Measurements from ENCODE around the gene ACP1.

Gene ACP1

GRCh38 chr2:281381-281780 lies 16.6 kb downstream of the ACP1 start:
- no peak overlapping the region for H3K27ac ChIP-seq
- no peak overlapping the region for H3K9ac ChIP-seq
- no peak overlapping the region for H3K4me3 ChIP-seq (ENCODE audit: low read depth, low read length)
- H3K4me2 ChIP-seq (ENCODE audit: low read length) = no peak overlapping the region
- no peaks in the 10 kb centered on the region for H3K36me3 ChIP-seq (ENCODE audit: control insufficient read depth, insufficient read depth, low read length)
- H3K27me3 ChIP-seq (ENCODE audit: control insufficient read depth, insufficient read depth, low read length) = no peaks in the 10 kb centered on the region
- H3K4me1 ChIP-seq = no peaks in the 10 kb centered on the region
- no peak overlapping the region for H2AFZ ChIP-seq
- H3K9me3 ChIP-seq (ENCODE audit: control insufficient read depth, low read length) = no peaks in the 10 kb centered on the region
- TF ChIP-seq CTCF (IDR thresholded peaks at IDR 0.05) = no peak
- H3K79me2 ChIP-seq = peaks cover 3% of the 10 kb centered on the region

- Histone ChIP-seq H3K27ac (no peak overlapping the region), H3K79me2 (no peaks in the 10 kb centered on the region), H3K4me3 (ENCODE audit: low read depth, low read length) (no peak overlapping the region), H3K9me3 (ENCODE audit: control insufficient read depth, low read length) (no peaks in the 10 kb centered on the region), H2AFZ (no peak overlapping the region), H3K4me2 (ENCODE audit: low read length) (no peak overlapping the region), H3K4me1 (no peaks in the 10 kb centered on the region), H3K9ac (no peak overlapping the region), H3K27me3 (ENCODE audit: control insufficient read depth, insufficient read depth, low read length) (no peaks in the 10 kb centered on the region), H3K36me3 (ENCODE audit: control insufficient read depth, insufficient read depth, low read length) (no peaks in the 10 kb centered on the region)
- no peak for TF ChIP-seq CTCF (IDR thresholded peaks at IDR 0.05)
Observed at GRCh38 chr2:282371-283263, 17.9 kb downstream of the ACP1 start.

DNA sequence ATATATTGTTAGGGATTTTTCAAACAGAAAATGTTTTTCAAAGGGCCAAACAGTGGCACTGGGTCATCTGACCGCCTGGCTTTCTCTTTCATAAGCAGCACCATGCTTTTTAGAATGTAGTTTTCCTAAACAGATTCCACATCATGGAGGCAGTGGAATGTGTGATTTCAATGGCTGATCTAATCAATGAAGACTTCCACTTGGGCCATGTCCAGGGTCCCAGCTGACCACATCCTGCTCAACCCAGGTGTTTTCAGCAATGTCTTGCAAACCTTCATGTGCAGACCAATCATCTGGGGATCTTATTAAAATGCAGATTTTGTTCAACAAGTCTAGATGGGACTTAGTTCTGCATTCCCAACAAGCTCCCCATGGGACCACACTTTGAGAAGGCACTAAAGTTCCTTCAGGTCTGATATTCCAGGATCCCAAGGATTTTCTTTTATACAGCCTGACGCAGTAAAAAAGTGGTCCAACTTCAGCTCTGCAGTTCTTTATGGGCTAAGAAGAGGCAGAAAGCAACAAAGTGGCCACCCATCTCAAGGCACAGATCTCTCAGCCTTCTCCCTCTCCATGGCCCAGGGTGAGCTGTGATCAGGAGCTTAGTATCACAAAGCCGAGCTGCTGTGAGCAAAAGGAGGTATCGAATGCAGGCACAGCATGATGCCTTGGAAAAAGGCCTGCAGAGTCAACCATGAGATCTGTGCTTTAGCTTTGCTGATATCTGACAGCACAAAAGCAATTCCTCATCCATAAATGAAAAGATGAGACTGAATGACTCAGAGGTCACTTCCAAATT lies 19.4 kb downstream of the ACP1 start:
- no peak for TF ChIP-seq CTCF (IDR thresholded peaks at IDR 0.05)
- peaks cover 2% of the 10 kb centered on the region for H3K4me1 ChIP-seq
- H3K27ac ChIP-seq = no peak overlapping the region

DNA sequence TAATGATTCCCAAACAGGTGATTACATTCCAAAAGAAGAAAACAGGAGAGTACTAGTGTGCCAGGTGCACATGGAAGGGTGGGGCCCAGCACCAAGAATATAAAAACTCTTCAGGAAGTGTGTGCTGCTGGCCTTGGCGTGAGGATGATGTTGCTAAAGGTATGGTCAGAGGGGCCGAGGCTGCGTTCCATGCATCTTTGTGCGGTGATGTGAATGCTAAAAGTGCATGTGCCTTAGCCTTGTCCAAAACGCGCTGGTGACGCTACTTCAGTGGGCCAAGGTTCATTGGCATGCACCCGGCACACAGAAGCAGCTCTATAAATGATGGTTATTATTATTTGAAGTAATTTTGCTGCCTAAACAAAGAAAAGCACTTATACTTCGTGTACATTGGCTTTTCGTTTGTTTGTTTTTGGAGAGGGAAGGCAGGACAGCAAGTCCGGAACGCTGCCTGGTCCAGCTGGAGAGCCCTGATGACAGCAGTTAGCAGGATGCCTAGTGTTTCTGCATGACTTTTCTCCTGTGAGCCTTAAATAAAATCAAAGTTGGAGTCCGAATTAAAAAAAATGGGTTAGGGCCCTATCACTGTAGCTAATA lies 20.2 kb downstream of the ACP1 start:
- Histone ChIP-seq H3K4me3 (ENCODE audit: low read depth, low read length) (no peak overlapping the region), H3K36me3 (ENCODE audit: control insufficient read depth, insufficient read depth, low read length) (no peaks in the 10 kb centered on the region), H3K4me2 (ENCODE audit: low read length) (no peak overlapping the region), H3K27ac (no peak overlapping the region), H3K9ac (no peak overlapping the region), H3K79me2 (no peaks in the 10 kb centered on the region), H2AFZ (no peak overlapping the region), H3K4me1 (peaks cover 7% of the 10 kb centered on the region), H3K9me3 (ENCODE audit: control insufficient read depth, low read length) (no peaks in the 10 kb centered on the region), H3K27me3 (ENCODE audit: control insufficient read depth, insufficient read depth, low read length) (no peaks in the 10 kb centered on the region)
- no peak for TF ChIP-seq CTCF (IDR thresholded peaks at IDR 0.05)

More for the DNA sequence above, 19.4 kb downstream of the ACP1 start:
- Histone ChIP-seq H2AFZ (no peak overlapping the region), H3K9ac (no peak overlapping the region), H3K27me3 (ENCODE audit: control insufficient read depth, insufficient read depth, low read length) (no peaks in the 10 kb centered on the region), H3K36me3 (ENCODE audit: control insufficient read depth, insufficient read depth, low read length) (no peaks in the 10 kb centered on the region), H3K4me3 (ENCODE audit: low read depth, low read length) (no peak overlapping the region), H3K79me2 (no peaks in the 10 kb centered on the region), H3K9me3 (ENCODE audit: control insufficient read depth, low read length) (no peaks in the 10 kb centered on the region), H3K4me2 (ENCODE audit: low read length) (no peak overlapping the region)
